Spinal cord (tissue), 10 donors: Measurements from ENCODE around the gene C10orf53. TPM values are rescaled to one million over a fixed set of nuclear protein-coding genes. Genes with fewer than 3 reads are reported as not detected.

Experiments
- DNase-seq, 6 donors: peaks; one replicate each; pipeline versions ENCODE4 v3.0.0 to v3.0.0-alpha.2; 2013 to 2015; ENCODE audit warnings: low spot score in 6 of 6, low read depth in 4 of 6
- H3K27ac ChIP-seq: one replicate; pipeline ENCODE4 v1.5.1; 2013; ENCODE audit warnings: low read depth, low read length, control low read depth
- H3K27me3 ChIP-seq: one replicate; pipeline ENCODE4 v1.6.1; 2013; ENCODE audit warnings: low read length; ENCODE audit not compliant: control insufficient read depth, insufficient read depth
- H3K36me3 ChIP-seq: one replicate; pipeline ENCODE4 v1.6.1; 2013; ENCODE audit warnings: low read length; ENCODE audit not compliant: control insufficient read depth, insufficient read depth
- H3K4me1 ChIP-seq: one replicate; pipeline ENCODE4 v1.6.1; 2013; ENCODE audit warnings: low read length; ENCODE audit not compliant: control insufficient read depth, insufficient read depth
- H3K4me3 ChIP-seq: one replicate; pipeline ENCODE4 v1.5.1; 2013; ENCODE audit warnings: low read depth, low read length, control low read depth
- H3K9me3 ChIP-seq: one replicate; pipeline ENCODE4 v1.6.1; 2013; ENCODE audit warnings: low read length; ENCODE audit not compliant: control insufficient read depth, insufficient read depth
- WGBS: methylation state at CpG from one replicate; pipeline ENCODE4 v1.1.5; 2013; ENCODE audit warnings: missing lambda C conversion rate; ENCODE audit not compliant: insufficient coverage; 5-methylcytosine and 5-hydroxymethylcytosine counted together
- polyA plus RNA-seq, 2 donors: library from polyadenylated mRNA; unstranded; fragments of 120-200 nt; gene quantifications; one replicate each; pipeline ENCODE4 v1.2.1, GENCODE V29; 2013; ENCODE audit not compliant: insufficient read length in 2 of 2
- total RNA-seq, 2 donors: library from RNA; depleted of rRNA in 1 of 2; stranded (reverse); fragments of 120-200 nt in 1 of 2; fragments of >200 nt in 1 of 2; gene quantifications; one replicate each; pipeline versions ENCODE4 v1.2.3 to v1.2.4, GENCODE V29; 2013 to 2014
- donor health status: healthy.

C10orf53 gene
- total and polyA plus RNA-seq, 4 donors = 0.11 TPM; not detected in 3

DNA sequence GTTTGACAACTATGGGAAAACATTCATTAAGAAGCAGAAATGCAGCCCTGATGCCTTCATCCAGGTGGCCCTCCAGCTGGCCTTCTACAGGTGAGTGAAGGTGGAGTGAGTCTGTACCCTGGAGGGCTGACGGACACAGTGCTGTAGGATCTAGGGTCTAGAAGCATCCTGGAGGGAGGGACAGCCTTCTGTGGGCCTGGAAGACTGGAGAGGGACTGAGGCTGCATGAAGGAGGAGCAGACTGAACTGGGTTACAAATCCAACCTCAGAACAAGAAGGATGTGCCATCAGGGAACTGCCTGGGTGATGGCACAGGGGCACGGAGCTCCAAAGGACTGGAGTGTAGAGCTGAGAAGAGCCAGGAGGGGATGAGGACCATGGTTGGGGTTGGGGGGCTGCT is 27.5 kb upstream of the C10orf53 start:
- no peak overlapping the region for H3K4me3 ChIP-seq
- H3K36me3 ChIP-seq = no peaks in the 10 kb centered on the region
- 83% methylated on average over 1 of the region's 2 CpGs for WGBS
- no peak overlapping the region for H3K27ac ChIP-seq
- no peak for DNase-seq
- peaks cover 10% of the 10 kb centered on the region for H3K4me1 ChIP-seq
- H3K27me3 ChIP-seq = peaks cover 10% of the 10 kb centered on the region
- no peaks in the 10 kb centered on the region for H3K9me3 ChIP-seq

DNA sequence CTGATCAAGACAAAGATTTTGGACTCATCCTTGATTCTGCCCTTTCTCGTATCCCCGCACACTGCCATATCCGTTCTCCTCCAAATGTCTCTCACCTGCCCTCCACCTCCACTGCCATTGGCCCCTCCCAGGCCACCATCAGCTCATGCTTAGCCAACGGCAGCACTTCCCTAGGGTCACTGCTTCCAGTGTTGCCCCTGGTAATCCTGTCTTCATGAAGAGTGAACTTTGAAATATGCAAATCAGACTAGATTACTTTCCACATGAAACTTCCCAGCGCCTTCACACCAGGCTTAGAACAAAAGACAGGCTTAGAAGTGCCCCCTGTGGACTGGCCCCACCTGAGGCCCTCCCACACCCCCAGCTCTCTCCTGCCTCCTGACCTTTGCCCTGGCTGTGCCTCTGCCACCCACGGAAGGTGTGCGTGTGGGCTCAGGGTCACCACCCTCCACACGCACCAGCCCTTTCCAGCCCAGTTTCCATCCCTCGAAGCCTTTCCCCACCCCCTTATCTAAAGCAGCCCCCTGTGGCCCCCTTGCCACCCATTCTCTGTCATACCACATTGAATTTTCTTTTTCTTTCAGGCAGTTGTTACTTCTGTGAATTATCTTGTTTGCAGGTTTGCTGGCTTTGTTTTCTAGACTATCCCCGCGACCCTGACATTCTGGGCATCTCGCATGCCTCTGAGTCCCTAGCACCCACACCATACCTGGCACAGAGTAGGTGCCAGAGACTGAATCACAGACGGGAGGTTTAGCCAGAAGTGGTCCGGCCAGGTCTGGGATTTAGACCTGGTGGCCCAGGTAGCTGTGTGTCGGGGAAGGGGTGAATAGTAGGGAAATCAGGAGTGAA is 26.8 kb upstream of the C10orf53 start:
- no peak overlapping the region for H3K27ac ChIP-seq
- 85% methylated on average over 15 of the region's 15 CpGs for WGBS
- H3K9me3 ChIP-seq = no peaks in the 10 kb centered on the region
- no peaks in the 10 kb centered on the region for H3K36me3 ChIP-seq
- no peak for DNase-seq
- peaks cover 10% of the 10 kb centered on the region for H3K4me1 ChIP-seq
- H3K4me3 ChIP-seq = no peak overlapping the region
- H3K27me3 ChIP-seq = peaks cover 11% of the 10 kb centered on the region

GRCh38 chr10:49653273-49653929 is 26.1 kb upstream of the C10orf53 start:
- peaks cover 11% of the 10 kb centered on the region for H3K27me3 ChIP-seq
- peaks cover 10% of the 10 kb centered on the region for H3K4me1 ChIP-seq
- H3K36me3 ChIP-seq = no peaks in the 10 kb centered on the region
- DNase-seq = no peak
- WGBS = 86% methylated on average over 11 of the region's 11 CpGs
- no peaks in the 10 kb centered on the region for H3K9me3 ChIP-seq
- no peak overlapping the region for H3K4me3 ChIP-seq
- no peak overlapping the region for H3K27ac ChIP-seq

GRCh38 chr10:49654036-49654693 is 25.3 kb upstream of the C10orf53 start:
- Histone ChIP-seq H3K9me3 (no peaks in the 10 kb centered on the region), H3K4me1 (peaks cover 9% of the 10 kb centered on the region), H3K27ac (no peak overlapping the region), H3K27me3 (peaks cover 11% of the 10 kb centered on the region), H3K4me3 (no peak overlapping the region), H3K36me3 (no peaks in the 10 kb centered on the region)
- DNase-seq = no peak
- 86% methylated on average over 2 of the region's 5 CpGs for WGBS

- no peaks in the 10 kb centered on the region for H3K4me1 ChIP-seq
- H3K27ac ChIP-seq = no peak overlapping the region
- DNase-seq = no peak
- 86% methylated on average over 18 of the region's 18 CpGs for WGBS
- H3K27me3 ChIP-seq = peaks cover 7% of the 10 kb centered on the region
- H3K4me3 ChIP-seq = no peak overlapping the region
- H3K36me3 ChIP-seq = no peaks in the 10 kb centered on the region
- no peaks in the 10 kb centered on the region for H3K9me3 ChIP-seq
Measured at GRCh38 chr10:49655099-49655498, 24.4 kb upstream of the C10orf53 start.

DNA sequence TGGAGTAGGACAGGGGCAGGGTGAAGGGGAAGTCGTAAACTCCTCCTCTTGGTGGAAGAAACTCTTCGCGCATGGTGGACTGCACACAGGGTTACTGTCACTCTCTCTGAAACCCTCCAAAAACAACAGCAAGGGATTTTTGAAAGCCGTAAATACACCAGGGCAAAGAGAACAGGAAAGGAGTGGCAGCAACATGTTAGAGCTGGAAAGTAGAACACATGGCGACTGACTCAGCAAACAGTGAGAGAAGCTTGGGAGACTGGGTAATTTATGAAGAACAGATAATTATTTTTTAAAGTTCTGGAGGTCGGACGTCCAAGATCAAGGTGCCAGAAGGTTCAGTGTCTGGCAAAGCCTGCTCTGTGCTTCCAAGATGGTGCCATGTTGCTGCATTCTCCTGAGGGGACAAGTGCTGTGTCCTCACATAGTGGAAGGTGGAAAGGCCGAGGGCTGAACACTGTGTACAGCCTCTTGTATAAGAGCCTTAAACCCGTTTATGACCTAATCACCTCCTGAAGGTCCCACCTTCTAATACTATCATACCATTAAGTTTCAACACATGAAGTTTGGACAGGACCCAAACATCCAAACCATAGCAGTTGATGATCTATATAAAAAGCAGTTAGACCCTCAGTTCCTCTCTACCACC is 22.5 kb upstream of the C10orf53 start:
- Histone ChIP-seq H3K4me3 (no peak overlapping the region), H3K4me1 (no peaks in the 10 kb centered on the region), H3K27ac (no peak overlapping the region), H3K27me3 (peaks cover 7% of the 10 kb centered on the region), H3K36me3 (no peaks in the 10 kb centered on the region), H3K9me3 (no peaks in the 10 kb centered on the region)
- 86% methylated on average over 5 of the region's 9 CpGs for WGBS
- no peak for DNase-seq

DNA sequence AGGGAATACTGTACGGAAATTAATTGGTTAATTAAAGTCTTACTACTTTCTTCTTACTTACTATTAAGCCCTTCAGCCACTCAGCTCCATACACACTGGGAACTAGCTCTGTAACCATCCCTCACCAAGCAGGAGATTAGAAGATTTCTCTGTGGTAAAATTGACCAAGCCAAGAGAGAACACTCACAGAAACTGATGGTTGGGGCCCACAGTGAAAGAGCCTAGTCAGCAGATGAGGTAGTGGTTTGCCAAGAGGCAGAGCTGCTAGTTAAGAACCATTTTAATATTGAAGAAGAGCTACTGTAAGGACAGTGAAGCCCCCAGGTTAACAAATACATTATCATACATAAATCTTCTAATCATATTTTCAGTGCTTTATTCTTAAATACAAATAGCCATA is 21.8 kb upstream of the C10orf53 start:
- Histone ChIP-seq H3K4me1 (no peaks in the 10 kb centered on the region), H3K9me3 (no peaks in the 10 kb centered on the region), H3K36me3 (no peaks in the 10 kb centered on the region), H3K4me3 (no peak overlapping the region), H3K27me3 (peaks cover 7% of the 10 kb centered on the region), H3K27ac (no peak overlapping the region)
- no peak for DNase-seq
- no CpG with 5 or more reads among the region's 1 CpG for WGBS

GRCh38 chr10:49661140-49661856 is 18.2 kb upstream of the C10orf53 start:
- no peaks in the 10 kb centered on the region for H3K36me3 ChIP-seq
- H3K9me3 ChIP-seq = no peaks in the 10 kb centered on the region
- H3K27ac ChIP-seq = no peak overlapping the region
- peaks cover 4% of the 10 kb centered on the region for H3K4me1 ChIP-seq
- WGBS = 43% methylated on average over 5 of the region's 8 CpGs
- DNase-seq = peak in 1 of 6 donors; percentile 12
- H3K4me3 ChIP-seq = no peak overlapping the region
- H3K27me3 ChIP-seq = peaks cover 7% of the 10 kb centered on the region
